Measurements from ENCODE around the gene NTSR2. TPM values are rescaled to one million over a fixed set of nuclear protein-coding genes. Genes with fewer than 3 reads are reported as not detected.

NTSR2 gene
- total and polyA plus RNA-seq, 2 experiments from 2014 or later, result 0.10 TPM; not detected in 1

- TF ChIP-seq, protein P1, sequence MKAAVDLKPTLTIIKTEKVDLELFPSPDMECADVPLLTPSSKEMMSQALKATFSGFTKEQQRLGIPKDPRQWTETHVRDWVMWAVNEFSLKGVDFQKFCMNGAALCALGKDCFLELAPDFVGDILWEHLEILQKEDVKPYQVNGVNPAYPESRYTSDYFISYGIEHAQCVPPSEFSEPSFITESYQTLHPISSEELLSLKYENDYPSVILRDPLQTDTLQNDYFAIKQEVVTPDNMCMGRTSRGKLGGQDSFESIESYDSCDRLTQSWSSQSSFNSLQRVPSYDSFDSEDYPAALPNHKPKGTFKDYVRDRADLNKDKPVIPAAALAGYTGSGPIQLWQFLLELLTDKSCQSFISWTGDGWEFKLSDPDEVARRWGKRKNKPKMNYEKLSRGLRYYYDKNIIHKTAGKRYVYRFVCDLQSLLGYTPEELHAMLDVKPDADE (IDR thresholded peaks at IDR 0.05), result no peak
- TF ChIP-seq ZNF331 (CRISPR knock-in tag; IDR thresholded peaks at IDR 0.05; ENCODE audit: low read depth) (no peak), STAT1 (IDR thresholded peaks at IDR 0.05; ENCODE audit: unreplicated experiment) (no peak), JUNB (IDR thresholded peaks at IDR 0.05; ENCODE audit: unreplicated experiment) (no peak), NANOG (IDR thresholded peaks at IDR 0.05; ENCODE audit: borderline replicate concordance) (no peak), REST (IDR thresholded peaks at IDR 0.05; ENCODE audit: unreplicated experiment) (no peak), POLR2AphosphoS5 (IDR thresholded peaks at IDR 0.05; ENCODE audit: low read depth) (no peak)
Measured at GRCh38 chr2:11687736-11688135, 17.7 kb upstream of the NTSR2 start (continued).

DNA sequence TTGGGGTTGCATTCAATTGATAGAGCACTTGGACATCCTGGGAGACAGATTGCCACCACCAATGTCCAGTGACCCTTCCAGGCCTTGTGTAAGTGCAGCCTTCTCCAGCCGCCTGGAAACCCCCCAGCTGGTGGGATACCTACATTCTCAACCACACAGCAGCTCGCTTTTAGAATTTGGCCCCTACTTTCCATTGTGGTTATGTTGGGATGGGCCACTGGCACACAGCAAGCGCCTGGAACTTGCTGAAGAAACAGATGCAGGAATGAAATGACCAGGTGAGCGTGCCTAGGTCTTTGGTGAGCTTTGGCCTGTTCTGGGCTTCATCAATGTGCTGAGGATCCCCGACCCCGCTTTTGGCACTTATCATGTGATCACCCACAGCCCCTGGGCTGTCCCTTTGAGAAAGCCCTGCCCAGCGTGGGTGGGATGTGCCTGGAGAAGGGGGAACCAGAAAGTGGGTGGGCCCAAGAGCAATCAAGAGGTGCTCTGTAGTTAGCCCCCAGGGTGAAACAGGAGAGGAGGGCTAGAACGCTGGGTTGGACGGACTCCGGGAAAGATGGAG lies 16.0 kb upstream of the NTSR2 start:
- no peak for DNase-seq (ENCODE audit: low spot score)
- no peaks in the 10 kb centered on the region for H3K9me3 Mint-ChIP-seq
- H3K27ac Mint-ChIP-seq, result no peak overlapping the region
- TF ChIP-seq JUNB (IDR thresholded peaks at IDR 0.05; ENCODE audit: unreplicated experiment) (no peak), REST (IDR thresholded peaks at IDR 0.05; ENCODE audit: unreplicated experiment) (no peak), NANOG (IDR thresholded peaks at IDR 0.05; ENCODE audit: borderline replicate concordance) (no peak), CREB1 (CRISPR knock-in tag; IDR thresholded peaks at IDR 0.05; ENCODE audit: low read depth) (no peak), STAT1 (IDR thresholded peaks at IDR 0.05; ENCODE audit: unreplicated experiment) (no peak), ZNF331 (CRISPR knock-in tag; IDR thresholded peaks at IDR 0.05; ENCODE audit: low read depth) (no peak), ZNF114 (CRISPR knock-in tag; IDR thresholded peaks at IDR 0.05) (no peak), EZH2phosphoT487 (IDR thresholded peaks at IDR 0.05; ENCODE audit: unreplicated experiment) (no peak), EZH2 (IDR thresholded peaks at IDR 0.05; ENCODE audit: low read depth, unreplicated experiment) (no peak), POLR2AphosphoS5 (IDR thresholded peaks at IDR 0.05; ENCODE audit: low read depth) (no peak)
- TF ChIP-seq, protein P2, sequence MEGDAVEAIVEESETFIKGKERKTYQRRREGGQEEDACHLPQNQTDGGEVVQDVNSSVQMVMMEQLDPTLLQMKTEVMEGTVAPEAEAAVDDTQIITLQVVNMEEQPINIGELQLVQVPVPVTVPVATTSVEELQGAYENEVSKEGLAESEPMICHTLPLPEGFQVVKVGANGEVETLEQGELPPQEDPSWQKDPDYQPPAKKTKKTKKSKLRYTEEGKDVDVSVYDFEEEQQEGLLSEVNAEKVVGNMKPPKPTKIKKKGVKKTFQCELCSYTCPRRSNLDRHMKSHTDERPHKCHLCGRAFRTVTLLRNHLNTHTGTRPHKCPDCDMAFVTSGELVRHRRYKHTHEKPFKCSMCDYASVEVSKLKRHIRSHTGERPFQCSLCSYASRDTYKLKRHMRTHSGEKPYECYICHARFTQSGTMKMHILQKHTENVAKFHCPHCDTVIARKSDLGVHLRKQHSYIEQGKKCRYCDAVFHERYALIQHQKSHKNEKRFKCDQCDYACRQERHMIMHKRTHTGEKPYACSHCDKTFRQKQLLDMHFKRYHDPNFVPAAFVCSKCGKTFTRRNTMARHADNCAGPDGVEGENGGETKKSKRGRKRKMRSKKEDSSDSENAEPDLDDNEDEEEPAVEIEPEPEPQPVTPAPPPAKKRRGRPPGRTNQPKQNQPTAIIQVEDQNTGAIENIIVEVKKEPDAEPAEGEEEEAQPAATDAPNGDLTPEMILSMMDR (conservative IDR thresholded peaks at IDR 0.05; ENCODE audit: low read depth in 2 of 2), result no peak
- TF ChIP-seq, protein P1 (IDR thresholded peaks at IDR 0.05), result no peak

More for the DNA sequence above, 16.0 kb upstream of the NTSR2 start:
- H3K79me2 ChIP-seq (replicated peaks; ENCODE audit: insufficient read depth), result no peaks in the 10 kb centered on the region
- no peaks in the 10 kb centered on the region for H3K36me3 ChIP-seq (ENCODE audit: insufficient read depth)
- H3F3A ChIP-seq (replicated peaks; ENCODE audit: low read depth), result no peaks in the 10 kb centered on the region
- no peaks in the 10 kb centered on the region for H4K20me1 ChIP-seq (replicated peaks; ENCODE audit: insufficient read depth)
- H3K4me1 ChIP-seq (ENCODE audit: insufficient read depth), result peaks cover 10% of the 10 kb centered on the region; the same call in 1 of the 2 replicates
- Mint-ChIP-seq H3K36me3 (ENCODE audit: low read depth) (no peaks in the 10 kb centered on the region; the same call in 2 of the 3 replicates), H3K27me3 (ENCODE audit: insufficient read depth, low read depth, poor library complexity) (peaks cover 17% of the 10 kb centered on the region), H3K4me3 (no peak overlapping the region), H3K4me1 (peaks cover 32% of the 10 kb centered on the region)
- H3K9me2 ChIP-seq (ENCODE audit: insufficient read depth), result no peaks in the 10 kb centered on the region
- no peak overlapping the region for H3K4me2 ChIP-seq
- no peak overlapping the region for H2AFZ ChIP-seq
- no peak for ATAC-seq
- no peaks in the 10 kb centered on the region for H3K27me3 ChIP-seq (ENCODE audit: insufficient read depth)
- no peak overlapping the region for H3K27ac ChIP-seq (ENCODE audit: low read depth)
- no peak overlapping the region for H3K4me3 ChIP-seq
